Keratinocyte (primary cell): Measurements from ENCODE around the gene SMG6. TPM values are rescaled to one million over a fixed set of nuclear protein-coding genes. Genes with fewer than 3 reads are reported as not detected.

Experiments used
- DNase-seq: peaks from one replicate; pipeline ENCODE4 v3.0.0-alpha.2; 2011; ENCODE audit warnings: low read depth, missing footprints, low spot score
- FAIRE-seq: peaks from 2 replicates; lab custom pipeline; 2011; peaks lifted over from hg19 to GRCh38; lab: Jason Lieb, UNC
- H2AFZ ChIP-seq: 2 replicates; pipeline ENCODE4 v1.6.0; 2012; ENCODE audit warnings: low read length, control low read depth, inconsistent platforms; ENCODE audit not compliant: control insufficient read depth
- H3K27ac ChIP-seq: 2 replicates; pipeline ENCODE4 v1.5.1; 2011; ENCODE audit warnings: low read length; ENCODE audit not compliant: control insufficient read depth, insufficient read depth
- H3K27me3 ChIP-seq: 3 replicates; pipeline ENCODE4 v1.6.0; 2011; ENCODE audit warnings: low read length; ENCODE audit not compliant: control insufficient read depth, insufficient read depth; ENCODE audit errors: extremely low read depth
- H3K36me3 ChIP-seq, 2 experiments: 2 replicates in 1 of 2; 3 replicates in 1 of 2; pipeline ENCODE4 v1.5.1; 2011; ENCODE audit warnings: low read length in 2 of 2, mild to moderate bottlenecking in 1 of 2; ENCODE audit not compliant: control insufficient read depth in 2 of 2, insufficient read depth in 2 of 2; ENCODE audit errors: extremely low read depth in 1 of 2
- H3K4me1 ChIP-seq: 3 replicates; pipeline ENCODE4 v1.5.1; 2011; ENCODE audit warnings: low read length; ENCODE audit not compliant: control insufficient read depth, insufficient read depth; ENCODE audit errors: extremely low read depth
- H3K4me2 ChIP-seq: 3 replicates; pipeline ENCODE4 v1.6.0; 2011; ENCODE audit warnings: low read depth, low read length; ENCODE audit not compliant: control insufficient read depth, insufficient read depth; ENCODE audit errors: extremely low read depth
- H3K4me3 ChIP-seq, 3 experiments: fragments of 200-600 bp in 1 of 3; sonication (generic) in 1 of 3; 2 replicates in 2 of 3; 3 replicates in 1 of 3; pipeline ENCODE4 v1.5.1; 2011 to 2016; ENCODE audit warnings: low read length in 3 of 3, mild to moderate bottlenecking in 3 of 3, control low read depth in 2 of 3, inconsistent platforms in 1 of 3, low read depth in 1 of 3, mixed read lengths in 1 of 3, mixed run types in 1 of 3, moderate library complexity in 1 of 3; ENCODE audit not compliant: control insufficient read depth in 2 of 3, insufficient read depth in 2 of 3; ENCODE audit errors: extremely low read depth in 1 of 3
- H3K79me2 ChIP-seq: 2 replicates; pipeline ENCODE4 v1.6.0; 2012; ENCODE audit warnings: low read length; ENCODE audit not compliant: control insufficient read depth, insufficient read depth
- H3K9ac ChIP-seq: 3 replicates; pipeline ENCODE4 v1.6.0; 2011; ENCODE audit warnings: low read length; ENCODE audit not compliant: control insufficient read depth, insufficient read depth; ENCODE audit errors: extremely low read depth
- H3K9me1 ChIP-seq: 3 replicates; pipeline ENCODE4 v1.6.0; 2011; ENCODE audit warnings: low read length; ENCODE audit not compliant: control insufficient read depth, insufficient read depth; ENCODE audit errors: extremely low read depth
- H3K9me3 ChIP-seq: 2 replicates; pipeline ENCODE4 v1.5.1; 2012; ENCODE audit warnings: low read depth, low read length; ENCODE audit not compliant: control insufficient read depth
- H4K20me1 ChIP-seq: 3 replicates; pipeline ENCODE4 v1.6.0; 2011; ENCODE audit warnings: low read length; ENCODE audit not compliant: control insufficient read depth, insufficient read depth; ENCODE audit errors: extremely low read depth
- CTCF ChIP-seq, 3 experiments: IDR thresholded peaks in 1 of 3; conservative IDR thresholded peaks in 1 of 3; optimal IDR thresholded peaks in 1 of 3; 2 replicates in 2 of 3; 3 replicates in 1 of 3; pipeline versions ENCODE3 to v1.5.1; 2011; ENCODE audit warnings: low read length in 3 of 3, mild to moderate bottlenecking in 3 of 3, moderate library complexity in 2 of 3, control low read depth in 1 of 3, inconsistent platforms in 1 of 3; ENCODE audit not compliant: insufficient read depth in 2 of 3; ENCODE audit errors: extremely low read depth in 1 of 3
- EZH2 ChIP-seq: IDR thresholded peaks from one replicate; pipeline ENCODE4 v1.6.1; 2012; ENCODE audit warnings: inconsistent platforms, mild to moderate bottlenecking, low read length, moderate library complexity
- dilution Hi-C: fragments of 300-500 bp; cut with MboI; formaldehyde crosslinking; loops from one replicate; pipeline ENCODE4 v1.7.0; 2020; ENCODE audit warnings: low sequenced_read_pairs; ENCODE audit not compliant: extremely low pct_ligation_motif_present
- polyA plus RNA-seq, 5 experiments: library from polyadenylated mRNA; depleted of rRNA in 3 of 5; stranded (reverse) in 3 of 5; stranded (forward) in 1 of 5; unstranded in 1 of 5; fragments of >200 nt; gene quantifications; 1 replicate in 1 of 5; 2 replicates in 3 of 5; 3 replicates in 1 of 5; pipeline versions ENCODE4 v1.2.1 to v1.2.3, GENCODE V29; 2011 to 2012; ENCODE audit warnings: missing spikeins in 2 of 5, low read depth in 1 of 5, low replicate concordance in 1 of 5

SMG6 gene
- polyA plus RNA-seq, 1 donor (not counting 4 experiments of a cell fraction or from before 2014, with no cell fraction given): 3.6 TPM

- Histone ChIP-seq H3K27me3 (no peaks in the 10 kb centered on the region), H3K4me1 (peaks cover 8% of the 10 kb centered on the region), H3K4me3 (no peak overlapping the region), H4K20me1 (no peaks in the 10 kb centered on the region), H3K9me1 (no peaks in the 10 kb centered on the region), H2AFZ (no peak overlapping the region), H3K27ac (no peak overlapping the region), H3K4me2 (no peak overlapping the region), H3K79me2 (no peaks in the 10 kb centered on the region), H3K36me3 (no peaks in the 10 kb centered on the region), H3K9me3 (no peaks in the 10 kb centered on the region), H3K9ac (no peak overlapping the region)
- DNase-seq: no peak
- no peak for FAIRE-seq
- TF ChIP-seq EZH2: no peak
- no peak for TF ChIP-seq CTCF (optimal IDR thresholded peaks at IDR 0.05 in 1 of 3, IDR thresholded peaks at IDR 0.05 in 1 of 3, conservative IDR thresholded peaks at IDR 0.05 in 1 of 3; ENCODE audit: extremely low read depth in 1 of 3, insufficient read depth in 2 of 3, low read length in 3 of 3)
- dilution Hi-C loops: no loop called here
Measured at GRCh38 chr17:2018716-2019510, 284.7 kb downstream of the SMG6 start.

GRCh38 chr17:2017274-2017941 is 286.2 kb downstream of the SMG6 start:
- H3K4me1 ChIP-seq: peaks cover 8% of the 10 kb centered on the region
- dilution Hi-C loops: no loop called here
- no peak overlapping the region for H3K4me2 ChIP-seq
- TF ChIP-seq EZH2 (no peak), CTCF (optimal IDR thresholded peaks at IDR 0.05 in 1 of 3, IDR thresholded peaks at IDR 0.05 in 1 of 3, conservative IDR thresholded peaks at IDR 0.05 in 1 of 3; ENCODE audit: extremely low read depth in 1 of 3, insufficient read depth in 2 of 3, low read length in 3 of 3) (no peak)
- H3K79me2 ChIP-seq: no peaks in the 10 kb centered on the region
- no peaks in the 10 kb centered on the region for H3K9me3 ChIP-seq
- no peaks in the 10 kb centered on the region for H3K27me3 ChIP-seq
- no peak overlapping the region for H3K4me3 ChIP-seq
- no peaks in the 10 kb centered on the region for H3K9me1 ChIP-seq
- H3K27ac ChIP-seq: no peak overlapping the region
- FAIRE-seq (no peak), DNase-seq (no peak)
- peaks cover 0 to 5% of the 10 kb centered on the region in 2 experiments for H3K36me3 ChIP-seq
- no peak overlapping the region for H2AFZ ChIP-seq
- no peaks in the 10 kb centered on the region for H4K20me1 ChIP-seq
- H3K9ac ChIP-seq: no peak overlapping the region
